ENCODE data around the gene PURA.
A peak's percentile ranks its signal among the peaks of the same experiment; 100 is the strongest.
"Not testable (repeated sequence)": the region's sequence is repeated elsewhere in the genome, so short reads cannot be mapped to it uniquely, and the experiment has no call there.

Gene PURA

DNA sequence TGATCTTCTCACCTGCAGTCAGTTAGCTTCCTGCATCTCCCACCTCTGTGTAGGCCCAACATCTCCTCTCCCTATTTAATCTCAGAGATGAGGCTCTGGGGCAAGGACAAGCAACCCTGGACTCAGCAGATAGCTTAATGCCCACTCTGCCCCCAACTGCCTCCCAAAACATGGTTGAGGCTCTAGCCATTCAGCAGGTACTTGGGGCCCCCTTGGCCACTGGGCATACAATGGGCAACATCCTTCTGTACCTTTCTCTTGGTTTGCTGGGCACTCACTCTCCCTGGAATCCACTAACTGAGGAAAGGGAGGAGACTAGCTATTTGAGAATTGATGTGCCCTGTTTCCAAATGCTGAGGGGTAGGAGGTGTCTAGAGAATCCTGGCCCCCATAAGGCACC lies 21.2 kb downstream of the PURA start:
- DNase-seq (ENCODE audit: low spot score), result no peak

DNA sequence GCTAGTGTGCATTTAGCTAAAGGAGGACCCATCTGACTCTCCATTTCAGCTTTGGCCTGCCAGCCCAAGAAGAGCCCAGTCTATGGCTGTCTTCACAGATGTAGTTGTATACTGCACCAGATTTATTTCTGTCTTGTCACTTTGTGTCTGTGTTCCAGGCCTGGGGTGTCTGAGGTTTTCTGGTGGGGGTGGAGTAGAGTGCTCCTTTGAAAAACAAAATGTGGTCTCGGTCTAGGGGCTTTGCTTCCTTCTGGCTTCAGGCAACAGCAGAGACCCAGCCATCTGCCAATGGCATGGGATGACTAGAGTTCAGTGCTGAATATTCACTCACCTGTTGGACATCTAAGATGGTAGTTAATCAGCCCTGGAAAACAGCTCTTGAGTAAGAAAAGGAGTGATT lies 22.7 kb downstream of the PURA start:
- DNase-seq (ENCODE audit: low spot score), result no peak

DNA sequence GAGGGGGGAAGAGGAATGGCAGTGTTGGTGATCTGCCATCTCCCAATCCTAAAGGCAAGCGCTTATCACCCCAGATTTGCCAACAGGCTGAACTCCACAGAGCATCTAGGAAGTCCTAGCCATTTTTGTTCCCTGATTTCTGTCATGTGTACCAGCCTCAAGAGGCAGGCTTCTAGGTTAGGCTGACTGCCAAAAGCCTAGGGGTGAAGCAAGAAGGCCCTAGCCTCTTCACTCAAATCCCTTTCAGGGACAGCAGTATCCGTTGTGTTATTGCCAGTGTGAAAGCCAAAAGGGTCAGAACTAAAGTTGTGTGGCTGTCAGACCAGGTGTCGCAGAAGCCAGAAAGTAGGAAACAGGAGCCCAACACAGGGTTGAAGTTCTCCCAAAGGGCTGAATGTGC lies 26.5 kb downstream of the PURA start:
- DNase-seq (ENCODE audit: low spot score), result no peak

DNA sequence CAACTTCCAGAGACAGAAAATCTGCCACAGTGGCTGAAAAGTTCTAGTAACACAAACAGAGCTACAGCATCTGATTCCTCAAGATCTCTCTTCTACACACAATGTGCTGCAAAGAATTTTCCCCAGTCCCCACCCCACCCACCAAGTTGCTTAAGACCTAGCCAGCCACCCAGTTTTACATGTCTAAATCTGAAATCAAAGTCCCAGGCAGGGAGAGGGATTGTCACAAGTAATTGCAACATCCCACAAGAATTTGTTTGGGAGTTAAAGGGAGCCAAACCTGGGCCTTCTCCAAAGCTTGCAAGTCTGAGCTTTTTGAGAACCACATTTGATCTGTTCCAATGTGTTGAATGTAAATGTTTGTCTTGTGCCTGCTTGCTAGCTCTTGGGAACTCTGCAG lies 27.3 kb downstream of the PURA start:
- DNase-seq (ENCODE audit: low spot score), result no peak

DNA sequence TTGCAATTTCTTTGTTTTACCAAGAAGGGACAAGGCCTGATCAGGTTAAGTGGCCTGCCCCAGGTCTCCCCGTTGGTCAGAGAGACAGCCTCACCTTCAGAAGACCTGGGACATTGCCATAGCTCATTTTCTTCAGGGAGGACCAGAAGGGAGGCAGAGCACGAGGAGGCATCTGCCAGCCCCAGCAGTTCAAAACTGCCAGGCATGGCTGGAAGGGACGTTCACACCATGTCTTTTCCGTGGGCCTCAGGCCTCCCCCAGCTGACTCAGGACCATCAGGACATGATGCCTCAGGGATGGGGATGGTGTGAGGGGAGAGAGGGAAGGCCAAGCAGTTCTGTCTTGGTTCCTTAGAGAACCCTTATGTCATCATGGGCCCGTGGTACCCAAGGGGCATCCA lies 28.3 kb downstream of the PURA start:
- no peak for DNase-seq (ENCODE audit: low spot score)

GRCh38 chr5:140142856-140143255 lies 28.9 kb downstream of the PURA start:
- DNase-seq (ENCODE audit: low spot score), result no peak

- no peak for DNase-seq (ENCODE audit: low spot score)
Observed at GRCh38 chr5:140143521-140144258, 29.8 kb downstream of the PURA start.

- no peak for DNase-seq (ENCODE audit: low spot score)
Observed at GRCh38 chr5:140145256-140145655, 31.3 kb downstream of the PURA start.

- peak; percentile 38 for DNase-seq (ENCODE audit: low spot score)
Observed at GRCh38 chr5:140145818-140146522, 32.1 kb downstream of the PURA start.

- no peak for DNase-seq (ENCODE audit: low spot score)
Observed at GRCh38 chr5:140146523-140146842, 32.6 kb downstream of the PURA start.

DNA sequence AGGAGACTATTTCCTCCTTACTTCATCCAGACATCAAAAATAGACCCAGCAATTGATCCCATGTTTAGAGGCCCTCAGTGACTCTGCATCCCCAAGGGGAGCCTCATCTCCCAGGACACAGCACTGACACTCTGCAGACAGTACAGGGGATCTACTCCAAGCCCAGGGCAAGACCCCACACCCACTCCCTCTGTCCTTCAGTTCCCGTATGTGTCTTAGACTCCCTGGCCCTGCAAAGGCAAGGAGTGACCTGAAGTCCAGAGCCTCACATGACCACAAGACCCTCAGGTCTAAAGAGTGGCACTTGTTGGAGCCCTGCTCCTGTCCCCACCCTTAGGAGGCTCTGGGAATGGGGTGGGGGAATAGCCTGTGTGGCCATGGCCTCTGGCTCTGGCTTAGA lies 33.6 kb downstream of the PURA start:
- no peak for DNase-seq (ENCODE audit: low spot score)

DNA sequence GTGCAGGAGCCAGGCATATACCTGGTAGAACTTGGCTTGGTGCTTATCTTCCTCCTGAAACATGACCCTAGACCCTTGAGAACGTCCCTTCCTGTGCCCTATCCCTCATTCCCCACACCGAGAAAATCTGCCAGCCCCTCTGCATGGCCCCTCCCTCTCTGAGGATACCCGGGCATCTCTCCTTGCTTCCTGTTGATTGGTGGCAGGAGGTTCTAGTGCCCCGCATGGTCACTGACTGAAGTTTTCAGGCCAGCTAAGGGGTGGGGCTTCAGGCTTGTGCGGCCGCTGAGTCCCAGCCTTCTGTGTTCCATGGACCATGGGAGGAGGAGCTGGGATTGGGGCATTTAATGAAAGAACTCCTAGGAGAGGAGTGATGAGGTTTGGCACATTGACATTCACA lies 34.6 kb downstream of the PURA start:
- no peak for DNase-seq (ENCODE audit: low spot score)

GRCh38 chr5:140150201-140150600 lies 36.3 kb downstream of the PURA start:
- no peak for DNase-seq (ENCODE audit: low spot score)

- no peak for DNase-seq (ENCODE audit: low spot score)
Observed at GRCh38 chr5:140151144-140152021, 37.5 kb downstream of the PURA start.

DNA sequence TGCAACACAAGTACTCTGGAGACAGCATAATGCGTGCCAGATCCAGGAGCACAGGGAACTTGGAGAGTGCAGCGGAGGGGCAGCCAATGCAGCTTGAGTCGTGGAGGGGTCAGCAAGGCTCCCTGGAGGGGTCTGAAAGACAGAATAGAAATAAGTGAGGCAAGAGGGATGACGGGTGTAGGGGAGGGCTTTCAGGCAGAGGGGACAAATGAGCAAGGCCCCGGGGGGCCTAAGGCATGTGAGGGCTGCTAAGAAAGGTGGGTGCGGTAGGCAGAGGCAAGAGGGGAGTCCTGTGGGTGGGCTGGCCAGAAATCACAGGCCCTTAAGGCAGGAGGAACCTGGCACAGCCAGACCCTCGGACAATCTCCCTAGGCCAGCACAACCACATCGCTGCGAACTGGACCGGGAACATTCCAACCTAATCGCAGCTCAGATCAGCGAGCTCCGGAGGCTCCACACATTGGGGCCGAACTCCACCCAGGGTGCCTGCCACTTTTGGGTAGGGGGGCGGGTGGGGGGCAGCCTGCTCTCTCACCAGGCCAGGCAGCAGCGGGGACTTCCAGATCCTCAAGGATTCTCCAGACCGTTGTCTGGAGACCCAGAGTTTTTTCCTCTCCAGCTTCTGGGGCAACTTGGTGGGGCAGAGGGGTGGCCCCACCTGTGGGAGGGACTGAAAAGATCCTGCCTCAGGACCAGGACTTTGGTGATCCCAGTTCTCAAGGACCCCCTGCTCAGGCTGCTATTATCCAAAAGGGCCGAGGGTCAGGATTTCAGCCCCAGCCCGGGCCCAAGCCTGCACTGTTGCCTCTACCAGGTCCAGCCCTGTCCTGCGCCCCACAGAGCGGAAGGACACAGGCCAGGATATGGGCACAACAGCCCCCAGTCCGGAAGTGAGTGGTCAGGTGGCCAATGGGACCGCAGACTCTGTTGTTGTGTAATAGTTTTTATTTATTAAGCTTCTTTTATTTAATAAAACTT lies 38.4 kb downstream of the PURA start:
- no peak for DNase-seq (ENCODE audit: low spot score)

DNA sequence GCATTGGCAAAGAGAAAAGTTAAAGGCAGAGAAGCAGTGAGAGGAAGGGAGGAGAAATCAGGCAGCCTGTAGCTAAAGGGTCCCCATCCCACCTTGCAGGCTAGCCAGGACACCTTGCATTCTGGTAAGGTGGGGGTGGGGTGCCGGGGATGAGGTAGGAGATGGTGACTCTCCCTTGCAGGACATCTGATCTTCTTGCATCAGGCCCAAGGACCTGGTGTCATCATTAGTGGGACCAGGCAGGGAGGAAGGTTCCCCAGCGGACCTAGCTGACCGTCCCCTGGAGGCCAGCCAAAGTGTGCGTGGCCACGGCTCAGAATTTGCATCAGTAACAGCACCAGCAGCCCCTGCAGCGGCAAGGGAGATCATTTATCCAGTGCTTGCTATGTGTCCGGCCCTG lies 39.3 kb downstream of the PURA start:
- no peak for DNase-seq (ENCODE audit: low spot score)

GRCh38 chr5:140153905-140154304 lies 40.0 kb downstream of the PURA start:
- DNase-seq (ENCODE audit: low spot score), result no peak

- DNase-seq (ENCODE audit: low spot score), result not testable (repeated sequence)
Observed at GRCh38 chr5:140154710-140155381, 40.9 kb downstream of the PURA start.

GRCh38 chr5:140157032-140157781 lies 43.3 kb downstream of the PURA start:
- DNase-seq (ENCODE audit: low spot score), result peak; percentile 87

All from CD4-positive, alpha-beta T cell treated with Interleukin-15 for 4 hours (primary cell).